IMR-90 (cell line): ENCODE results near the gene PTH1R. TPM values are rescaled to one million over a fixed set of nuclear protein-coding genes. Genes with fewer than 3 reads are reported as not detected.

Experiments used
- ATAC-seq: fragments of 200-7000 bp; cut with Tn5 transposase; 2 replicates; pipeline ENCODE4 v1.9.1; 2020; ENCODE audit warnings: low read depth, mild to moderate bottlenecking, moderate library complexity
- BruUV-seq: library from RNA; stranded (reverse); fragments of 400-500 nt; replicated peaks from 2 replicates; lab custom pipeline; 2021; lab: Mats Ljungman, UMichigan
- CTCF ChIA-PET: fragments of 300-600 bp; formaldehyde crosslinking; extraction: SDS; loops from one replicate; lab custom pipeline; 2021; ENCODE audit warnings: antibody characterized with exemption; lab: Yijun Ruan, JAX
- POLR2A ChIA-PET: fragments of 300-600 bp; sonication (Branson Sonifier 250); formaldehyde crosslinking; loops from one replicate; lab custom pipeline; 2022; ENCODE audit warnings: antibody characterized with exemption; ENCODE audit not compliant: unreplicated experiment; lab: Charles Lee
- DNase-seq: peaks from one replicate; pipeline ENCODE4 v3.0.0; 2013
- H2AFZ ChIP-seq: replicated peaks from 2 replicates; pipeline ENCODE3; 2013; ENCODE audit warnings: low read length, mild to moderate bottlenecking; ENCODE audit not compliant: poor library complexity
- H2AK5ac ChIP-seq: 2 replicates; pipeline ENCODE4 v1.6.1; 2013; ENCODE audit warnings: low read depth, low read length, inconsistent platforms
- H2AK9ac ChIP-seq: replicated peaks from 2 replicates; pipeline ENCODE3; 2013; ENCODE audit warnings: mild to moderate bottlenecking, low read depth, low read length, moderate library complexity; ENCODE audit not compliant: poor library complexity
- H2BK120ac ChIP-seq: 2 replicates; pipeline ENCODE4 v1.6.1; 2013; ENCODE audit warnings: low read depth, low read length, inconsistent platforms
- H2BK15ac ChIP-seq: 3 replicates; pipeline ENCODE4 v1.6.1; 2013; ENCODE audit warnings: low read depth, low read length, inconsistent platforms
- H2BK20ac ChIP-seq: 2 replicates; pipeline ENCODE4 v1.6.1; 2013; ENCODE audit warnings: low read depth, mild to moderate bottlenecking, inconsistent platforms, low read length, moderate library complexity
- H2BK5ac ChIP-seq: 2 replicates; pipeline ENCODE4 v1.6.1; 2013; ENCODE audit warnings: mild to moderate bottlenecking, low read depth, low read length, inconsistent platforms; ENCODE audit not compliant: poor library complexity, severe bottlenecking
- H3K14ac ChIP-seq: replicated peaks from 2 replicates; pipeline ENCODE4 v1.6.1; 2013; ENCODE audit warnings: low read depth, low read length, inconsistent platforms
- H3K18ac ChIP-seq: 2 replicates; pipeline ENCODE4 v1.6.1; 2013; ENCODE audit warnings: low read depth, low read length, control low read depth
- H3K23ac ChIP-seq: 2 replicates; pipeline ENCODE4 v1.6.1; 2013; ENCODE audit warnings: low read depth, low read length, inconsistent platforms
- H3K27ac ChIP-seq: 2 replicates; pipeline ENCODE4 v1.5.1; 2013; ENCODE audit warnings: mild to moderate bottlenecking, control low read depth, low read length; ENCODE audit not compliant: insufficient read depth
- H3K27me3 ChIP-seq: 2 replicates; pipeline ENCODE4 v1.6.1; 2013; ENCODE audit warnings: low read length; ENCODE audit not compliant: control insufficient read depth, insufficient read depth
- H3K36me3 ChIP-seq: 2 replicates; pipeline ENCODE4 v1.6.1; 2013; ENCODE audit warnings: low read length, mixed read lengths; ENCODE audit not compliant: control insufficient read depth, insufficient read depth
- H3K4ac ChIP-seq: 2 replicates; pipeline ENCODE4 v1.6.1; 2013; ENCODE audit warnings: low read depth, low read length, inconsistent platforms
- H3K4me1 ChIP-seq: 2 replicates; pipeline ENCODE4 v1.6.1; 2013; ENCODE audit warnings: low read length, mixed read lengths; ENCODE audit not compliant: control insufficient read depth, insufficient read depth
- H3K4me2 ChIP-seq: 2 replicates; pipeline ENCODE4 v1.6.1; 2013; ENCODE audit warnings: low read depth, mild to moderate bottlenecking, control low read depth, low read length, moderate library complexity
- H3K4me3 ChIP-seq: 2 replicates; pipeline ENCODE4 v1.5.1; 2013; ENCODE audit warnings: low read depth, mild to moderate bottlenecking, control low read depth, low read length, moderate library complexity; ENCODE audit not compliant: insufficient read depth
- H3K56ac ChIP-seq: 2 replicates; pipeline ENCODE4 v1.6.1; 2013; ENCODE audit warnings: low read length, inconsistent platforms; ENCODE audit not compliant: insufficient read depth; ENCODE audit errors: extremely low read depth
- H3K79me1 ChIP-seq, 2 experiments: 2 replicates each; pipeline ENCODE4 v1.6.1; 2013; ENCODE audit warnings: low read length in 2 of 2, inconsistent platforms in 1 of 2, low read depth in 1 of 2
- H3K9ac ChIP-seq: 2 replicates; pipeline ENCODE4 v1.6.1; 2013; ENCODE audit warnings: low read depth, low read length, control low read depth
- H3K9me1 ChIP-seq: 2 replicates; pipeline ENCODE4 v1.6.1; 2013; ENCODE audit warnings: low read length, inconsistent platforms; ENCODE audit not compliant: insufficient read depth
- H3K9me3 ChIP-seq: 2 replicates; pipeline ENCODE4 v1.6.1; 2013; ENCODE audit warnings: low read length; ENCODE audit not compliant: control insufficient read depth, insufficient read depth
- H4K20me1 ChIP-seq: 2 replicates; pipeline ENCODE4 v1.6.1; 2013; ENCODE audit warnings: low read length, inconsistent platforms; ENCODE audit not compliant: insufficient read depth
- H4K5ac ChIP-seq: 2 replicates; pipeline ENCODE4 v1.6.1; 2013; ENCODE audit warnings: mild to moderate bottlenecking, low read depth, low read length, control low read depth
- H4K8ac ChIP-seq, 2 experiments: 2 replicates each; pipeline ENCODE4 v1.6.1; 2013; ENCODE audit warnings: low read depth in 2 of 2, low read length in 2 of 2, control low read depth in 1 of 2, inconsistent platforms in 1 of 2
- H4K91ac ChIP-seq: 2 replicates; pipeline ENCODE4 v1.6.1; 2013; ENCODE audit warnings: low read depth, low read length, inconsistent platforms; ENCODE audit not compliant: insufficient read depth
- BHLHE40 ChIP-seq: fragments of 150-350 bp; IDR thresholded peaks from 2 replicates; pipeline ENCODE4 v1.6.1; 2016; ENCODE audit warnings: mild to moderate bottlenecking, low read depth, low read length
- CEBPB ChIP-seq: IDR thresholded peaks from 2 replicates; pipeline ENCODE4 v1.6.1; 2012; ENCODE audit warnings: low read depth, low read length, improper control_type of control experiment
- ELK1 ChIP-seq: fragments of 150-350 bp; IDR thresholded peaks from 2 replicates; pipeline ENCODE4 v1.6.1; 2016; ENCODE audit warnings: low read depth, mild to moderate bottlenecking, low read length, moderate library complexity, borderline replicate concordance
- MAFK ChIP-seq: IDR thresholded peaks from 2 replicates; pipeline ENCODE4 v1.6.1; 2012; ENCODE audit warnings: low read depth, low read length, improper control_type of control experiment
- MAZ ChIP-seq: IDR thresholded peaks from 2 replicates; pipeline ENCODE4 v1.6.1; 2012; ENCODE audit warnings: low read depth, mild to moderate bottlenecking, low read length, improper control_type of control experiment, moderate library complexity, borderline replicate concordance
- MXI1 ChIP-seq: IDR thresholded peaks from 2 replicates; pipeline ENCODE4 v1.6.1; 2012; ENCODE audit warnings: low read depth, mild to moderate bottlenecking, low read length, moderate library complexity, borderline replicate concordance
- RCOR1 ChIP-seq: IDR thresholded peaks from 2 replicates; pipeline ENCODE4 v1.6.1; 2012; ENCODE audit warnings: mild to moderate bottlenecking, low read length, improper control_type of control experiment; ENCODE audit not compliant: insufficient replicate concordance
- RFX5 ChIP-seq: IDR thresholded peaks from 2 replicates; pipeline ENCODE4 v1.8.0; 2012; ENCODE audit warnings: low read depth, mild to moderate bottlenecking, low read length, moderate library complexity
- SMC3 ChIP-seq: fragments of 150-350 bp; IDR thresholded peaks from 2 replicates; pipeline ENCODE4 v1.6.1; 2016; ENCODE audit warnings: low read depth, mild to moderate bottlenecking, antibody characterized with exemption, low read length, moderate library complexity
- WGBS, 2 experiments: methylation state at CpG; one replicate each; pipeline versions ENCODE4 v1.1.5 to v1.1.7; 2013; ENCODE audit warnings: missing lambda C conversion rate in 2 of 2; ENCODE audit not compliant: insufficient read length in 1 of 2; ENCODE audit errors: extremely low coverage in 2 of 2; 5-methylcytosine and 5-hydroxymethylcytosine counted together
- dilution Hi-C: fragments of 300-500 bp; cut with HindIII; formaldehyde crosslinking; loops from one replicate; pipeline ENCODE4 v1.14.3; 2018; ENCODE audit warnings: low sequenced_read_pairs; ENCODE audit not compliant: unreplicated experiment
- in situ Hi-C: fragments of 300-500 bp; cut with MboI; formaldehyde crosslinking; loops from 3 replicates; pipeline ENCODE4 v1.14.3; 2019; ENCODE audit warnings: low sequenced_read_pairs, inconsistent platforms, mixed read lengths
- intact Hi-C: fragments of 100-400 bp; cut with micrococcal nuclease; formaldehyde crosslinking; loops from 2 replicates; pipeline ENCODE4 v1.10.0; 2022
- polyA plus RNA-seq, 3 experiments: library from polyadenylated mRNA; depleted of rRNA; stranded (reverse); fragments of >200 nt; gene quantifications; 2 replicates each; pipeline ENCODE4 v1.2.3, GENCODE V29; 2012; ENCODE audit warnings: low replicate concordance in 1 of 3
- total RNA-seq: library from RNA; depleted of rRNA; stranded (reverse); fragments of >200 nt; gene quantifications from 2 replicates; pipeline ENCODE4 v1.2.3, GENCODE V29; 2012
- TF ChIP-seq, protein P1 (sequence below): fragments of 150-350 bp; IDR thresholded peaks from 2 replicates; pipeline ENCODE4 v1.6.1; 2017; ENCODE audit warnings: mild to moderate bottlenecking, antibody characterized with exemption, low read length, low read depth

PTH1R gene
- total and polyA plus RNA-seq, 2 of the 4 experiments (the other 2 are of a cell fraction): 0.15 to 0.18 TPM

GRCh38 chr3:46875560-46875959 lies 2.0 kb upstream of the PTH1R start:
- no peak overlapping the region for H2BK5ac ChIP-seq
- H2AK9ac ChIP-seq: no peak overlapping the region
- CTCF ChIA-PET: no interaction called here
- H2BK120ac ChIP-seq: no peak overlapping the region
- H3K18ac ChIP-seq: no peak overlapping the region
- no peak overlapping the region for H2BK15ac ChIP-seq
- H2AK5ac ChIP-seq: no peak overlapping the region
- H3K9me3 ChIP-seq: no peaks in the 10 kb centered on the region
- DNase-seq (no peak), ATAC-seq (no peak)
- H3K27me3 ChIP-seq: peaks cover 44% of the 10 kb centered on the region
- H2BK20ac ChIP-seq: no peak overlapping the region
- H4K5ac ChIP-seq: no peak overlapping the region
- no peak overlapping the region for H3K4ac ChIP-seq
- dilution Hi-C loops: no loop called here
- H3K14ac ChIP-seq: no peak overlapping the region
- H4K8ac ChIP-seq: no peak overlapping the region
- H3K4me2 ChIP-seq: no peak overlapping the region
- 100% methylated on average over 3 of the region's 9 CpGs; no CpG with 5 or more reads in 1 of the 2 experiments for WGBS, 2 experiments
- no peaks in the 10 kb centered on the region for H3K36me3 ChIP-seq
- no peak overlapping the region for H4K91ac ChIP-seq
- TF ChIP-seq RFX5: no peak
- no peak for TF ChIP-seq ELK1
- TF ChIP-seq, protein P1, sequence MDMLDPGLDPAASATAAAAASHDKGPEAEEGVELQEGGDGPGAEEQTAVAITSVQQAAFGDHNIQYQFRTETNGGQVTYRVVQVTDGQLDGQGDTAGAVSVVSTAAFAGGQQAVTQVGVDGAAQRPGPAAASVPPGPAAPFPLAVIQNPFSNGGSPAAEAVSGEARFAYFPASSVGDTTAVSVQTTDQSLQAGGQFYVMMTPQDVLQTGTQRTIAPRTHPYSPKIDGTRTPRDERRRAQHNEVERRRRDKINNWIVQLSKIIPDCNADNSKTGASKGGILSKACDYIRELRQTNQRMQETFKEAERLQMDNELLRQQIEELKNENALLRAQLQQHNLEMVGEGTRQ: no peak
- TF ChIP-seq MXI1: no peak
- no peak for TF ChIP-seq MAFK
- no peak for TF ChIP-seq SMC3
- no peak for TF ChIP-seq MAZ
- TF ChIP-seq BHLHE40: no peak
- TF ChIP-seq CEBPB: no peak
- TF ChIP-seq RCOR1: no peak
- in situ Hi-C loops: loop anchor here (25.0 kb wide), 1 partner anchor 388 kb away; the partner anchor contains the start of gene RTP3
- POLR2A ChIA-PET: no interaction called here
- no peak overlapping the region for H3K27ac ChIP-seq
- H3K79me1 ChIP-seq: no peaks in the 10 kb centered on the region
- no peak overlapping the region for H3K9ac ChIP-seq
- H2AFZ ChIP-seq: no peak overlapping the region
- H4K20me1 ChIP-seq: no peaks in the 10 kb centered on the region
- no peak overlapping the region for H3K23ac ChIP-seq
- H3K9me1 ChIP-seq: 0 out of 2 replicates have a peak, but pooled peaks cover 3% of the 10 kb centered on the region
- BruUV-seq: no TSS peak
- intact Hi-C loops: no loop called here
- H3K56ac ChIP-seq: no peak overlapping the region
- H3K4me1 ChIP-seq: no peaks in the 10 kb centered on the region
- no peak overlapping the region for H3K4me3 ChIP-seq
